Muscle of arm (tissue), 12 donors: Measurements from ENCODE around the gene TTC9C. TPM values are rescaled to one million over a fixed set of nuclear protein-coding genes. Genes with fewer than 3 reads are reported as not detected.
A peak's percentile ranks its signal among the peaks of the same experiment; 100 is the strongest.
"Not testable (repeated sequence)": the region's sequence is repeated elsewhere in the genome, so short reads cannot be mapped to it uniquely, and the experiment has no call there.

ENCODE experiments used
- DNase-seq: peaks from one replicate; pipeline ENCODE4 v3.0.0-alpha.2; 2013
- polyA plus RNA-seq, 12 donors: library from polyadenylated mRNA; unstranded; fragments of 120-200 nt; gene quantifications; one replicate each; pipeline ENCODE4 v1.2.1, GENCODE V29; 2013; ENCODE audit not compliant: insufficient read length in 12 of 12

Gene TTC9C
- polyA plus RNA-seq, 12 donors, result 26.5 to 59.9 (median 30.2) TPM; not detected in 1

DNA sequence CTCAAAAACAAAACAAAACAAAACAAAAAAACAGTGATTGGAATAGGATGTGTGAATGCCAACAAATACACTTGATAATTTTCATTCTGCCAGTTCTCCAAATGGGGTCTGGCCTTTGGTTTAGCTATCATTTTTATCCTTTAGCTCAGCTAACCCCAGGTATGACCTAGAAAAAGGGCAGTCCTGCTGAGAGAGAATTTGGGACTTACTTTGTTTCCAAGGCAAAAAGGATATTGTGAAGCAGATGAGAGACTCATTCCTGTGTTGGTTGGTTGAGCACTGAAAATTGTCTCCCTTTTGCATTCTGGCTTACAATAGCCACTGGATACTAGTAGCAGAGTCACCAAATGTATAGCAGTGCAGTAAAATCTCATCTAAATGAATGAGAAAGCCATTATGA, 8.9 kb downstream of the TTC9C start:
- no peak for DNase-seq

- DNase-seq, result no peak
Observed at GRCh38 chr11:62747475-62748160, 19.3 kb downstream of the TTC9C start.

- not testable (repeated sequence) for DNase-seq
Observed at GRCh38 chr11:62749931-62750330, 21.6 kb downstream of the TTC9C start.

DNA sequence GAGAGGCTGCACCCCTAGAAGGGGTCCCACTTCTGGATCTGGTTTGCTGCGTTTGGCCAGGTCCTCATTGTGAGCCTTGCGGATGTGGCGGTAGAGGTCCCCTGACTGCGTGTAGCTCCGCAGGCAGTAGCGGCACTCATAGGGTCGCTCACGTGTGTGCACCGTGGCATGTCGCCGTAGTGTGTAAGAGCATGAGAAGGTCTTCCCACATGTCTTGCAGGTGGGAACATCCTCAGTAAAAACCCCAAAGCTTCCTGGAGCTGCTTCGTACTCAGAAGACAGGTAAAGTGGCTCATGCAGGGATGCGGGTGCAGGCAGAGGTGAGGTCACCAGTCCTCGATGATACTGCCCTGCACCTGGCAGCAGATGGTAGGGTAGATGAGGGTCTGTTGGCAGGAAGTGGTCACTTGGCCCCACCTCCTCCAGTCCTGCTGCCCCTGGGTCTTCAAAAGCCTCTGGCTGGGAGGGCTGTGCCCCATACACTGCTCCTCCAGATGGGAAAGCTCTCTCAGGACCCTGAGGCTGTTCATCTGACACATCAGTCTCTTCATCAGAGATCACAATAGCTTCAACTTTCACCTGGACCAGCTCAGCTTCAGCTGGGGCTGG, 24.0 kb downstream of the TTC9C start:
- no peak for DNase-seq

- no peak for DNase-seq
Observed at GRCh38 chr11:62752994-62753735, 24.9 kb downstream of the TTC9C start.

- peak; percentile 98 for DNase-seq
Observed at GRCh38 chr11:62753736-62754603, 25.7 kb downstream of the TTC9C start, which contains the start of gene ZBTB3. Gene ZBTB3 (minus strand): TSS chr11:62754160. CDS start chr11:62753664, 496 bp downstream.

DNA sequence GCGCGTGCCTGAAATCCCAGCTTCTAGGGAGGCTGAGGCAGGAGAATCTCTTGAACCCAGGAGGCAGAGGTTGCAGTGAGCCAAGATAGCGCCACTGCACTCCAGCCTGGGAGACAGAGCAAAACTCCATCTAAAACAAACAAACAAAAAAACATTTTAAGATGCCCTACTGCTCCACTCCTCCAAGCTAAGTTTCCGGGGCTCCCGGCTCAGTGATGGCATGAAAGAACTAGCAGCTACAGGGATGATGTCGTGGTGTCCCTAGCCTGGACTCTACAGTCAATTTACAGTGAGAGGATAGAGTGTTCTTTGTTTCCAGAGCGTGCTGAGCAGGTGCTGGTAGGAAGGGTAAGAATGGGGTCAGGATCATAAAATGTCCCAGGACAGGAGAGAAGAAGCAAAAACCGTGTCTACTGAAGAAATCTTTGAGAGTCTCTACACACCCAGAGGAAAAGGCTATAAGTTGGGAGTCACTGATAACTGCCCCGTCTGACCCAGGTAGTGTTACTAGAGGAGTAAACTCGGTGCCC, 26.9 kb downstream of the TTC9C start:
- no peak for DNase-seq

GRCh38 chr11:62757846-62758788, 29.8 kb downstream of the TTC9C start:
- no peak for DNase-seq

- not testable (repeated sequence) for DNase-seq
Observed at GRCh38 chr11:62760867-62761227, 32.6 kb downstream of the TTC9C start.

DNA sequence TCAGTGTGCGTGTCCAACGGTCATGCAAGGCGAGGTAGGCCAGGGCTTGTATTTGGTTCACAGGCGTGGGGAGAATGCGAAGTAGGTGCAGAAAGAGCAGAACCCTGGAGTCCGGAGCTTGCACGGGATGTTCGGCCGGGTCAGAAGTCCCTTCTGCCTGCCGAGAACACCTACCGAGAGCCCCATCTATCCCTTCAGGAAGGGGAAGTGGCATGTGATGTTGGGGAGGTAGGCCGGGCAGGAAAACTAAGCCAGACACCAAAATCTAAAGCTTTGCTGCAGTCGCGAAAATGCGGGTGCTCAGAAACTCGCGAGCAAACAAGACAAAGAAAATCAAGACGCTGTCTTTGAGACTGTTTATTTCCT, 42.5 kb downstream of the TTC9C start:
- DNase-seq, result no peak

- DNase-seq, result peak; percentile 96
Observed at GRCh38 chr11:62771144-62772021, 43.1 kb downstream of the TTC9C start, which contains the start of gene TAF6L. Gene TAF6L (plus strand): TSS chr11:62771396. CDS start chr11:62775784, 4,388 bp downstream.

GRCh38 chr11:62774407-62774806, 46.1 kb downstream of the TTC9C start:
- DNase-seq, result no peak

GRCh38 chr11:62775646-62776045, 47.4 kb downstream of the TTC9C start:
- no peak for DNase-seq

- no peak for DNase-seq
Observed at GRCh38 chr11:62777389-62777788, 49.1 kb downstream of the TTC9C start.

DNA sequence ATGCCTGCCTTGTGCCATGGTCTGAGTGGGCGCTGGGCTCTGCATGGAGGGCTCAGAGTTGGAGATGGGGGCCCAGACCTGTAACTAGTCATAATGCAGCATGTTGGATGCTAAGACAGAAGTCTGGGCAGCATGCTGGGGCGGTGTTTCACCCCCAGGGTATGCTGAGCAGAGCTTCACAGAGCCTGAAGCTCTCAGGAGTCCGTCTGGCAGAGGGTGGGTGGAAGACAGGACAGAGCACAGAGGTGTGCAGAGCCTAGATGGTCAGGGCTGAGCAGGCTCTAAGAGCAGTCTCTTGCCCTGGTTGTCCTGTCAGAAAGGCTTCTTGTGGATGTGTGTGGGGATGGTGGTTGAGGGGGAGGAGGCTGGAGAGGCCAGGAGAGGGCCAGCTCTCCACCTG, 50.2 kb downstream of the TTC9C start:
- DNase-seq, result no peak

GRCh38 chr11:62782753-62783152, 54.5 kb downstream of the TTC9C start:
- no peak for DNase-seq

GRCh38 chr11:62786318-62787004, 58.2 kb downstream of the TTC9C start:
- peak; percentile 92 for DNase-seq

GRCh38 chr11:62787005-62787759, 58.9 kb downstream of the TTC9C start, which contains the start of gene TMEM179B:
Gene TMEM179B (plus strand): TSS chr11:62787402. CDS start chr11:62787432, 30 bp downstream.
- DNase-seq, result peak; percentile 99
